ENCODE measurements around the gene NRIP1. TPM values are rescaled to one million over a fixed set of nuclear protein-coding genes. Genes with fewer than 3 reads are reported as not detected.

NRIP1 gene
- total RNA-seq (2021; fragmentation: NEBNext Ultra II Directional; extraction: Animal tissue kit (Norgen Biotek cat#: 25700)) (9.3 and 10.5 TPM in 2 replicates), polyA plus RNA-seq (2011; rRNA removed) (0.67 and 1.5 TPM in 2 replicates), polyA minus RNA-seq (2011; rRNA and poly(A)+ RNA removed) (7.1 and 17.4 TPM in 2 replicates)
- 1.8 TPM for polyA plus RNA-seq (2011; cell fraction: cytosol; rRNA removed)
- 1.1 TPM for polyA plus RNA-seq (2011; cell fraction: nucleus; rRNA removed)
- 2.5 to 6.0 TPM (median 3.3 TPM) in 4 replicates for polyA plus RNA-seq (2012, experiment 1 of 2)
- polyA plus RNA-seq (2012, experiment 2 of 2): 0.20 TPM
- 4.1 TPM for polyA plus RNA-seq (2013, experiment 1 of 2)
- polyA plus RNA-seq (2013, experiment 2 of 2): 3.9 TPM
- polyA minus RNA-seq (2011; cell fraction: cytosol; rRNA and poly(A)+ RNA removed): 6.1 TPM
- polyA minus RNA-seq (2011; cell fraction: nucleus; rRNA and poly(A)+ RNA removed): 10.2 TPM
- long read RNA-seq, experiment 1, full-length matches to known transcripts: 1 of 7 reads
- long read RNA-seq, experiment 1, partial matches to known transcripts: 0 of 7 reads
- long read RNA-seq, experiment 1, other reads (novel, unspliced or antisense): 6 of 7 reads
- long read RNA-seq, experiment 2: 0 reads

GRCh38 chr21:15064576-15065391 is at the start of gene NRIP1:
TSS of gene NRIP1 (minus strand) at chr21:15065000. CDS start at chr21:14968192, 96,808 bp downstream.
- Histone ChIP-seq H3K23me2 (ENCODE audit: low read depth, low read length) (peaks cover 11% of the 10 kb centered on the region), H2BK5ac (ENCODE audit: low read depth, low read length) (no peak within 1 kb of the TSS), H3K4me2 (ENCODE audit: insufficient read depth in 1 of 2, low read depth in 2 of 2, low read length in 2 of 2) (peak within 1 kb of the TSS; percentile 85 to 88), H3K4me3 (ENCODE audit: extremely low read depth in 1 of 4, insufficient read depth in 2 of 4, low read depth in 3 of 4, low read length in 4 of 4) (peak within 1 kb of the TSS; percentile 39 to 75 (median 67)), H3K4me1 (replicated peaks in 1 of 4; ENCODE audit: control insufficient read depth in 3 of 4, insufficient read depth in 4 of 4, low read length in 3 of 4) (peaks cover 0 to 7% (median 3%) of the 10 kb centered on the region in 4 experiments; a peak in 4 of 7 replicates), H2AK5ac (ENCODE audit: low read depth, low read length) (no peak within 1 kb of the TSS), H2AFZ (ENCODE audit: low read length) (peak within 1 kb of the TSS; percentile 87), H3K27ac (ENCODE audit: low read depth, low read length) (no peak within 1 kb of the TSS; the same call in 1 of the 2 replicates), H2BK15ac (ENCODE audit: low read length) (no peak within 1 kb of the TSS), H3K36me3 (ENCODE audit: control insufficient read depth in 2 of 4, insufficient read depth in 4 of 4, low read length in 3 of 4) (no peaks in the 10 kb centered on the region), H3K4ac (replicated peaks; ENCODE audit: insufficient read length, low read depth, low read length) (no peak within 1 kb of the TSS), H2BK20ac (ENCODE audit: low read length) (no peak within 1 kb of the TSS), H3K79me1 (ENCODE audit: low read depth, low read length) (no peaks in the 10 kb centered on the region), H4K91ac (replicated peaks; ENCODE audit: insufficient read length, low read length) (peak within 1 kb of the TSS; percentile 34), H3K9me3 (ENCODE audit: insufficient read depth in 2 of 2, low read depth in 1 of 2, low read length in 1 of 2) (no peaks in the 10 kb centered on the region), H4K8ac (ENCODE audit: extremely low read depth, insufficient read depth, low read length) (peak within 1 kb of the TSS; percentile 71), H3K14ac (ENCODE audit: insufficient read length) (peak within 1 kb of the TSS; percentile 58), H4K5ac (ENCODE audit: insufficient read length, low read depth, low read length) (peak within 1 kb of the TSS; percentile 36), H3K23ac (ENCODE audit: insufficient read length) (no peak within 1 kb of the TSS), H4K20me1 (replicated peaks in 1 of 2; ENCODE audit: control insufficient read depth in 1 of 2, insufficient read depth in 2 of 2, low read length in 2 of 2) (no peaks in the 10 kb centered on the region), H2BK120ac (replicated peaks; ENCODE audit: low read depth, low read length) (peak within 1 kb of the TSS; percentile 10), H2BK12ac (ENCODE audit: low read depth, low read length) (no peak within 1 kb of the TSS), H3K56ac (replicated peaks; ENCODE audit: insufficient read length, low read depth, low read length) (peak within 1 kb of the TSS; percentile 72), H3K18ac (ENCODE audit: extremely low read depth, low read length) (no peak within 1 kb of the TSS), H3K79me2 (ENCODE audit: control insufficient read depth in 1 of 2, insufficient read depth in 2 of 2, low read length in 2 of 2) (peaks cover 0 to 42% of the 10 kb centered on the region in 2 experiments; a peak in 3 of 4 replicates), H3K9ac (replicated peaks in 1 of 4; ENCODE audit: extremely low read depth in 1 of 4, low read depth in 3 of 4, low read length in 3 of 4) (peak within 1 kb of the TSS; percentile 38 to 71 (median 56)), H3K27me3 (replicated peaks in 1 of 4; ENCODE audit: control insufficient read depth in 3 of 4, extremely low read depth in 1 of 4, insufficient read depth in 3 of 4, low read length in 3 of 4) (peaks cover 0 to 9% (median 3%) of the 10 kb centered on the region in 4 experiments; a peak in 2 of 7 replicates)
- FAIRE-seq (no peak), DNase-seq (ENCODE audit: low read depth in 1 of 2, low spot score in 2 of 2) (peak in 1 of 2 experiments; percentile 82)
- POLR2A ChIA-PET (ENCODE audit: partially characterized antibody): interaction anchor here (0.9 to 1.2 kb wide), 4 partner anchors 8 to 148 kb away, joined by 3 read pairs; no protein-coding TSS in a partner anchor
- WGBS, 2 experiments (ENCODE audit: extremely low coverage in 1 of 2, insufficient coverage in 1 of 2, insufficient read length in 1 of 2, insufficient replicate concordance in 2 of 2, low coverage in 1 of 2, low lambda C conversion rate in 2 of 2, missing lambda C conversion rate in 1 of 2): 3% methylated on average over 26 of the region's 116 CpGs; no CpG with 5 or more reads in 1 of the 2 experiments
- CTCF ChIA-PET (ENCODE audit: partially characterized antibody): interaction anchor here (0.6 to 1.2 kb wide), 4 partner anchors 15 to 417 kb away, joined by 3 to 5 read pairs (median 4); no protein-coding TSS in a partner anchor
- peak in 1 of 2 experiments; percentile 8; a peak in 1 of 4 replicates for TF ChIP-seq HDAC2 (IDR thresholded peaks at IDR 0.05; ENCODE audit: borderline replicate concordance in 1 of 2, low read depth in 2 of 2, low read length in 2 of 2)
- TF ChIP-seq ASH2L (IDR thresholded peaks at IDR 0.05; ENCODE audit: low read length): no peak
- peak; percentile 21 for TF ChIP-seq CTBP2 (IDR thresholded peaks at IDR 0.05; ENCODE audit: borderline replicate concordance, insufficient read depth, insufficient read length, low read length)
- no peak for TF ChIP-seq JUND (IDR thresholded peaks at IDR 0.05; ENCODE audit: low read length)
- TF ChIP-seq SRF (IDR thresholded peaks at IDR 0.05; ENCODE audit: low read depth, low read length): 0 out of 2 replicates have a peak, but pooled peaks have one; percentile 10
- peak; percentile 82 for TF ChIP-seq KDM4A (IDR thresholded peaks at IDR 0.05; ENCODE audit: low read depth, low read length, severe bottlenecking)
- no peak for TF ChIP-seq RFX5 (IDR thresholded peaks at IDR 0.05; ENCODE audit: borderline replicate concordance, low read depth, low read length)
- no peak for TF ChIP-seq TCF12 (IDR thresholded peaks at IDR 0.05; ENCODE audit: low read depth, low read length)
